AG04450 (cell line): ENCODE results near the gene GPC6. TPM values are rescaled to one million over a fixed set of nuclear protein-coding genes. Genes with fewer than 3 reads are reported as not detected.

Experiments
- CTCF ChIA-PET: fragments of 300-600, 350-600 bp; formaldehyde crosslinking; extraction: SDS; loops from one replicate; lab custom pipeline; 2022; ENCODE audit warnings: antibody characterized with exemption, inconsistent platforms; lab: Charles Lee
- POLR2A ChIA-PET: fragments of 350-600 bp; formaldehyde crosslinking; extraction: SDS; loops from one replicate; lab custom pipeline; 2021; ENCODE audit warnings: antibody characterized with exemption, inconsistent platforms; lab: Yijun Ruan, JAX
- DNase-seq: peaks from one replicate; pipeline ENCODE4 v3.0.0-alpha.2; 2011; ENCODE audit warnings: low read depth, low spot score
- H3K27ac ChIP-seq: one replicate; pipeline ENCODE4 v1.5.1; 2012; ENCODE audit warnings: low read depth, low read length, control low read depth
- H3K27me3 ChIP-seq: one replicate; pipeline ENCODE4 v1.6.0; 2012; ENCODE audit warnings: low read length; ENCODE audit not compliant: control insufficient read depth, insufficient read depth
- H3K4me3 ChIP-seq: 2 replicates; pipeline ENCODE4 v1.5.1; 2011; ENCODE audit warnings: mild to moderate bottlenecking, low read depth, low read length, control low read depth
- H3K9me3 ChIP-seq: 2 replicates; pipeline ENCODE4 v1.5.1; 2012; ENCODE audit warnings: low read length; ENCODE audit not compliant: control insufficient read depth, insufficient read depth
- CTCF ChIP-seq: IDR thresholded peaks from 2 replicates; pipeline ENCODE4 v1.5.1; 2011; ENCODE audit warnings: low read depth, low read length, control low read depth, inconsistent platforms
- polyA plus RNA-seq: library from polyadenylated mRNA; depleted of rRNA; stranded (reverse); fragments of >200 nt; gene quantifications from 2 replicates; pipeline ENCODE4 v1.2.3, GENCODE V29; 2011
- small RNA-seq: library from RNA; depleted of rRNA; stranded (forward); fragments of <200 nt; gene quantifications from one replicate; pipeline ENCODE3, GENCODE V24; 2012; ENCODE audit warnings: low read depth; ENCODE audit not compliant: insufficient read length

The GPC6 gene
- polyA plus RNA-seq, 1 experiment, result 40.4 TPM

GRCh38 chr13:94435604-94436226, 1209.1 kb downstream of the GPC6 start:
- H3K9me3 ChIP-seq, result no peaks in the 10 kb centered on the region
- H3K27ac ChIP-seq, result no peak overlapping the region
- H3K4me3 ChIP-seq, result no peak overlapping the region
- ChIA-PET CTCF (interaction anchor here (0.7 to 10.6 kb wide), 23 partner anchors 8 to 1534 kb away, joined by 3 to 232 read pairs (median 5); no protein-coding TSS in a partner anchor), POLR2A (no interaction called here)
- TF ChIP-seq CTCF, result peak; percentile 70
- DNase-seq, result peak; percentile 11
- peaks cover 9% of the 10 kb centered on the region for H3K27me3 ChIP-seq

GRCh38 chr13:94444826-94445225, 1218.2 kb downstream of the GPC6 start:
- CTCF ChIA-PET, result no interaction called here

GRCh38 chr13:94454334-94454733, 1227.7 kb downstream of the GPC6 start:
- no peaks in the 10 kb centered on the region for H3K9me3 ChIP-seq
- DNase-seq, result no peak
- H3K4me3 ChIP-seq, result no peak overlapping the region
- peaks cover 7% of the 10 kb centered on the region for H3K27me3 ChIP-seq
- H3K27ac ChIP-seq, result no peak overlapping the region
- ChIA-PET CTCF (no interaction called here), POLR2A (no interaction called here)
- TF ChIP-seq CTCF, result no peak

More at GRCh38 chr13:94444826-94445225, 1218.2 kb downstream of the GPC6 start:
- DNase-seq, result no peak
- no peak overlapping the region for H3K27ac ChIP-seq
- no peak for TF ChIP-seq CTCF
- POLR2A ChIA-PET, result no interaction called here
- H3K4me3 ChIP-seq, result no peak overlapping the region
- H3K9me3 ChIP-seq, result no peaks in the 10 kb centered on the region
- H3K27me3 ChIP-seq, result peaks cover 2% of the 10 kb centered on the region

GRCh38 chr13:94454906-94455305, 1228.3 kb downstream of the GPC6 start:
- Histone ChIP-seq H3K27ac (no peak overlapping the region), H3K9me3 (no peaks in the 10 kb centered on the region), H3K4me3 (no peak overlapping the region), H3K27me3 (peaks cover 6% of the 10 kb centered on the region)
- DNase-seq, result no peak
- ChIA-PET POLR2A (no interaction called here), CTCF (no interaction called here)
- no peak for TF ChIP-seq CTCF

GRCh38 chr13:94455414-94455813, 1228.8 kb downstream of the GPC6 start:
- POLR2A ChIA-PET, result no interaction called here
- no peak for TF ChIP-seq CTCF
- Histone ChIP-seq H3K4me3 (no peak overlapping the region), H3K27me3 (peaks cover 5% of the 10 kb centered on the region), H3K9me3 (no peaks in the 10 kb centered on the region), H3K27ac (no peak overlapping the region)
- CTCF ChIA-PET, result no interaction called here
- no peak for DNase-seq

Small RNA genes within 50 kb of the gene (small RNA-seq; reads per million reads assigned to genes)
- gene RNA5SP35, result not detected
